IPS-11a (cell line): Measurements from ENCODE around the gene GABRR2.
"Not testable (repeated sequence)": the region's sequence is repeated elsewhere in the genome, so short reads cannot be mapped to it uniquely, and the experiment has no call there.

Experiments used
- H3K4me3 ChIP-seq: one replicate; pipeline ENCODE4 v1.5.1; 2013; ENCODE audit warnings: low read depth, low read length, control low read depth

GABRR2 gene

GRCh38 chr6:89328976-89329375 lies 13.9 kb upstream of the GABRR2 start:
- H3K4me3 ChIP-seq: no peak overlapping the region

GRCh38 chr6:89324304-89324703 lies 9.2 kb upstream of the GABRR2 start:
- no peak overlapping the region for H3K4me3 ChIP-seq

- no peak overlapping the region for H3K4me3 ChIP-seq
Measured at GRCh38 chr6:89323511-89323971, 8.4 kb upstream of the GABRR2 start.

GRCh38 chr6:89321131-89321970 lies 6.3 kb upstream of the GABRR2 start:
- H3K4me3 ChIP-seq: no peak overlapping the region

GRCh38 chr6:89320012-89320559 lies 5.0 kb upstream of the GABRR2 start:
- no peak overlapping the region for H3K4me3 ChIP-seq

- no peak overlapping the region for H3K4me3 ChIP-seq
Measured at GRCh38 chr6:89317067-89317466, 2.0 kb upstream of the GABRR2 start.

- no peak overlapping the region for H3K4me3 ChIP-seq
Measured at GRCh38 chr6:89314692-89315091, 407 bp downstream of the GABRR2 start.

- H3K4me3 ChIP-seq: no peak overlapping the region
Measured at GRCh38 chr6:89313006-89313405, 2.1 kb downstream of the GABRR2 start.

GRCh38 chr6:89311853-89312531 lies 3.1 kb downstream of the GABRR2 start:
- H3K4me3 ChIP-seq: no peak overlapping the region

- H3K4me3 ChIP-seq: no peak overlapping the region
Measured at GRCh38 chr6:89311530-89311852, 3.6 kb downstream of the GABRR2 start.

GRCh38 chr6:89310929-89311328 lies 4.2 kb downstream of the GABRR2 start:
- no peak overlapping the region for H3K4me3 ChIP-seq

- no peak overlapping the region for H3K4me3 ChIP-seq
Measured at GRCh38 chr6:89308525-89309395, 6.3 kb downstream of the GABRR2 start.

GRCh38 chr6:89304517-89304916 lies 10.6 kb downstream of the GABRR2 start:
- not testable (repeated sequence) for H3K4me3 ChIP-seq

- H3K4me3 ChIP-seq: no peak overlapping the region
Measured at GRCh38 chr6:89302936-89303335, 12.2 kb downstream of the GABRR2 start.

- no peak overlapping the region for H3K4me3 ChIP-seq
Measured at GRCh38 chr6:89302195-89302770, 12.8 kb downstream of the GABRR2 start.

- H3K4me3 ChIP-seq: no peak overlapping the region
Measured at GRCh38 chr6:89301586-89302194, 13.4 kb downstream of the GABRR2 start.

- H3K4me3 ChIP-seq: no peak overlapping the region
Measured at GRCh38 chr6:89299466-89299850, 15.6 kb downstream of the GABRR2 start.

- H3K4me3 ChIP-seq: no peak overlapping the region
Measured at GRCh38 chr6:89298680-89299465, 16.2 kb downstream of the GABRR2 start.

GRCh38 chr6:89297695-89298351 lies 17.3 kb downstream of the GABRR2 start:
- H3K4me3 ChIP-seq: no peak overlapping the region
